HT-29 (cell line): ENCODE measurements around the gene DRICH1. TPM values are rescaled to one million over a fixed set of nuclear protein-coding genes. Genes with fewer than 3 reads are reported as not detected.
"Not testable (repeated sequence)": the region's sequence is repeated elsewhere in the genome, so short reads cannot be mapped to it uniquely, and the experiment has no call there.

Source experiments
- DNase-seq: peaks from one replicate; pipeline ENCODE4 v3.0.0-alpha.2; 2015; ENCODE audit warnings: low spot score
- small RNA-seq: library from RNA; depleted of rRNA; stranded (forward); fragments of <200 nt; gene quantifications from one replicate; pipeline ENCODE3, GENCODE V24; 2014
- total RNA-seq: library from RNA; depleted of rRNA; stranded (reverse); fragments of >200 nt; shearing (Covaris generic); gene quantifications from 2 replicates; pipeline ENCODE4 v1.2.3, GENCODE V29; 2014; rRNA removed

Gene DRICH1
- total RNA-seq, 1 experiment from 2014 or later, result not detected

GRCh38 chr22:23569291-23569690 is 62.8 kb downstream of the DRICH1 start:
- DNase-seq, result no peak

DNA sequence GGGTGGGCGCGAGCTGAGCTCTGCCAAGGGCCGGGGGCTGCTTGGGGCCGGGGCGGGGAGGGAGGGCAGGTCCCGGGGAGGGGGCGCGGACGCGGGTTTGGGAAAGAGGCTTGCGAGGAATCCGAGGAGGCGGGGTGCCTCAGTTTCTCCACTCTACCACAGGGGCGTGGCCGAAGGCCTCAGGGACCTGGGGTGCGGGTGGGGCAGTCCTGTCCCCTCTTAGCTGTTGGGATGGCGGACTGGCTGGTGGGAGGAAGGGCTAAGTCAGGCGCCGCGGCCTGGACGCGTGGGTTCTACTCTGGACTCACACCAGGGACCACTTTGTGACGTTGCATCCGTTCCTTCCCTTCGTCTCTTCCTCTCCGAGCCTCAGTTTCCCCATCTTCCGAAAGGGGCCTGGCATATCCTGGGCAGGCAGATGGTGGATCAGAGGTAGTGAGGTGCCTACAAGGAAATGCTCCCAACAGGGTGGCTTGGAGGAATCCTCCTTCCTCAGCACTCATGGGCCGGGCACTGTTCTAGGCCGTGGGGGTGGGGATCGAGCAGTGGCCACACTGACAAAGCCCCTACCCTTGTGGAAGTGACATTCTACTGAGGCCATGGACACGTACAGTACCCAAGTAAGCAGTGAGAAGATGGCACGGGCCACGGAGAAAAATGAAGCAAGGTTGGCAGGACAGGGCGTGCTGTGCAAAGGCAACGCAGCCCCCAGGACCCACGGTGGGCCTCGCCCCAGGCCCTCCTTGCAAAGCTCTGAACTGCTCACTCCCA is 65.2 kb downstream of the DRICH1 start:
- no peak for DNase-seq

- no peak for DNase-seq
Measured at GRCh38 chr22:23565915-23566704, 66.0 kb downstream of the DRICH1 start.

DNA sequence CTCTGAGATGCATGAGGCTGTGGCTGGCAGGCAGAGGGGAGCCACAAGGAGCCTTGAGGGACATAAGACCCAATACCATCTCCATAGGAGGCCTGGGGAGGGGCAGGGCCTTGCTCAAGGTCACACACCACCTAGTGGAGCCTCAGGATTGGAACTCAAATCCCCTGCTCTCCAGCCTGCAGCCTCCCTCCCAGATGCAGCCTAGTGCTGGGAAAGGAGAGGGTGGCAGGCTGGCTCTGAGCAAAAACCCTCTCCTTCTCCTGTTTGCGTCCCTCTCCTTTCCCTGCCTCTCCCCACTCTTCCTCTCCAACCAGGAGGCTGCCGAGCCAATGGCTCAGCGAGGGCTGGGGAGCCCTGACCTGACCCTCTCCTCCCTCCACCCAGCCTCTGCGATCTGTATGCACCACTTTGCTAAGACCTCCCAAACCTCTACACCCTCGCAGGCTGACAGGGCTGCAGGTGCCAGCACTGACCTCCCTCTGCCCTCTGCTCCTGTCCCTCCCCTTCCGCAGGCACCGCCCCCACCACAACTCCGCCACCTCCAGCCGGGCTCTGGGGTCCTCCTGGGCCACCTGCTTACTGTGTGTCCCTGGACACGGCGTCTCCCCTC is 66.7 kb downstream of the DRICH1 start:
- DNase-seq, result no peak

DNA sequence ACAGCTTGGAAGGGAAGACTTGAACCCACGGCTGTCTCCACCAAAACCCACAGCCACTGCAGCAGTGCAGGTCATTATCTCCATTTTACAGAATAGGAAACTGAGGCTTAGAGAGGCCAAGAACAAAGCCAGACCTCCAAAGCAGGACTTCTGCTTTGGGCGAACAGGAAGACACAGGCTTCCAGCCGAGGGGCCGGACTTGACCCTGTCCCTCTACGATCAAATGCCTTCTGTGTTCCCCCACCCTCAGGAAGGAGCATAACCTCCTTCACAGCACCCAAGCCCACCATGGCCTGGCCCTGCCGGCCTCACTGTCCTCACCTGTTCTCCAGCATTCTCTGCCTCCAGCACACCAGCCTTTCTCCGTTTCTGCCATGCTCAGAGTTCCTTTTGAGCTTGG is 67.8 kb downstream of the DRICH1 start:
- no peak for DNase-seq

GRCh38 chr22:23563111-23563510 is 69.0 kb downstream of the DRICH1 start:
- DNase-seq, result no peak

DNA sequence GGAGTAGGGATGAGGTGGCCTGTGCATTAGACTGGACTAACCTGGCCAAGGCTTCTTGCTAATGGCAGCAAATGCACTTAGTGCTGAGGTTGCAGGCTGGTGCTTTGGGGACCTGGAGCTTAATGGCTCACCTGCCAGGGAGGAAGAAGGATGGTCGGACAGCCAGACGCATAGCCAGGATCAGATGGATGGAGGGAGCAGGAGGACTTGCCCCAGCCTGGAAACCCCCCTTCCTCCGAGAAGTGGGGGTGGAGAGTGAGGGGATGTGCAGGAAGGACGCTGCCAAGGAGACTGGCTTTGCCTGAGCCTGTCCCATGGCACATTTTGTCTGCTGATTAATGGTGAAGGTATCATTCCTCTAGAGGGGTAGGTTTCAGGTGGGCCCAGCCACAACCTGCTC is 69.9 kb downstream of the DRICH1 start:
- DNase-seq, result no peak

DNA sequence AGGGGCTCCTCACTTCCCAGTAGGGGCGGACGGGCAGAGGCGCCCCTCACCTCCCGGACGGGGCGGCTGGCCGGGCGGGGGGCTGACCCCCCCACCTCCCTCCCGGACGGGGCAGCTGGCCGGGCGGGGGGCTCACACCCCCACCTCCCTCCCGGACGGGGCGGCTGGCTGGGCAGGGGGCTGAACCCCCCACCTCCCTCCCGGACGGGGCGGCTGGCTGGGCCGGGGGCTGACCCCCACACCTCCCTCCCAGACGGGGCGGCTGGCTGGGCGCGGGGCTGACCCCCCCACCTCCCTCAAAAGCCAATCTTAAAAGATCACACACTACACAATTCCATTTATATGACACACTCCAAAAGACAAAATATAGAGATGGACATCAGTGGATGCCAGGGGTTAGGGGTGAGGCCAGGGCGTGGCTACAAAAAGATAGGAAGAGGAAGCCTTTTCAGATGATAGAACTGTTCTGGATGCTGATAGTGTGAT is 71.1 kb downstream of the DRICH1 start:
- DNase-seq, result not testable (repeated sequence)

- not testable (repeated sequence) for DNase-seq
Measured at GRCh38 chr22:23560215-23560614, 71.9 kb downstream of the DRICH1 start.

Small RNA genes within 50 kb of the gene (small RNA-seq; reads per million reads assigned to genes)
- not detected for gene AP000346.3

Other genes with a start within 250 kb of the DRICH1 start
- not detected in 2 replicates for gene IGLL1, start 52.0 kb downstream of the DRICH1 start, total RNA-seq
- gene RGL4, start 58.7 kb upstream of the DRICH1 start, total RNA-seq, result not detected in 2 replicates
- 1.4 and 1.5 TPM in 2 replicates for gene ZNF70, start 118.8 kb upstream of the DRICH1 start, total RNA-seq
- gene VPREB3, start 122.1 kb upstream of the DRICH1 start, total RNA-seq, result not detected in 2 replicates
- not detected in 2 replicates for gene C22orf15, start 130.7 kb upstream of the DRICH1 start, total RNA-seq
- gene CHCHD10, start 135.7 kb upstream of the DRICH1 start, total RNA-seq, result 32.9 and 53.4 TPM in 2 replicates
- gene MMP11, start 140.5 kb upstream of the DRICH1 start, total RNA-seq, result 0.18 and 0.89 TPM in 2 replicates
- gene SMARCB1, start 154.6 kb upstream of the DRICH1 start, total RNA-seq, result 67.6 and 107 TPM in 2 replicates
- 0.79 and 0.91 TPM in 2 replicates for gene DERL3, start 206.7 kb upstream of the DRICH1 start, total RNA-seq
- gene SLC2A11, start 225.6 kb upstream of the DRICH1 start, total RNA-seq, result 7.7 and 9.7 TPM in 2 replicates